Lower leg skin (tissue), 3 donors: ENCODE measurements around the gene TANC1.

Experiments used
- CTCF ChIP-seq, 3 donors: fragments of 450-650 bp; IDR thresholded peaks; one replicate each; pipeline ENCODE4 v1.5.1; 2016; ENCODE audit warnings: antibody characterized with exemption in 3 of 3, mild to moderate bottlenecking in 3 of 3, moderate library complexity in 2 of 3
- POLR2A ChIP-seq, 2 donors: fragments of 450-650 bp; IDR thresholded peaks; one replicate each; pipeline ENCODE4 v1.6.1; 2016 to 2017; ENCODE audit warnings: antibody characterized with exemption in 2 of 2, mild to moderate bottlenecking in 1 of 2, moderate library complexity in 1 of 2

GRCh38 chr2:159042115-159042850, 73.8 kb downstream of the TANC1 start:
- TF ChIP-seq CTCF (IDR thresholded peaks at IDR 0.05) (no peak), POLR2A (IDR thresholded peaks at IDR 0.05) (no peak)
